H1 (cell line): Measurements from ENCODE around the gene FAM227B.

Experiments
- CEBPB ChIP-seq: IDR thresholded peaks from 2 replicates; pipeline ENCODE4 v1.6.1; 2012; ENCODE audit warnings: low read depth, low read length
- E2F6 ChIP-seq: IDR thresholded peaks from 2 replicates; pipeline ENCODE4 v1.6.1; 2012; ENCODE audit warnings: inconsistent platforms
- EGR1 ChIP-seq: IDR thresholded peaks from 2 replicates; pipeline ENCODE4 v1.6.1; 2011; ENCODE audit warnings: low read depth, low read length, borderline replicate concordance
- POLR2A ChIP-seq, 2 experiments: IDR thresholded peaks; 1 replicate in 1 of 2; 2 replicates in 1 of 2; pipeline ENCODE4 v1.6.1; 2011; ENCODE audit warnings: low read depth in 2 of 2, low read length in 2 of 2, mild to moderate bottlenecking in 2 of 2; ENCODE audit errors: control extremely low read depth in 1 of 2
- POLR2AphosphoS5 ChIP-seq: IDR thresholded peaks from 2 replicates; pipeline ENCODE4 v1.6.1; 2011; ENCODE audit warnings: low read depth, low read length
- RAD21 ChIP-seq, 2 experiments: IDR thresholded peaks in 1 of 2; conservative IDR thresholded peaks in 1 of 2; 2 replicates each; pipeline ENCODE4 v1.6.1; 2011; ENCODE audit warnings: low read depth in 2 of 2, low read length in 2 of 2, improper control_type of control experiment in 1 of 2, inconsistent platforms in 1 of 2, mild to moderate bottlenecking in 1 of 2, moderate library complexity in 1 of 2
- RFX5 ChIP-seq: IDR thresholded peaks from 2 replicates; pipeline ENCODE4 v1.6.1; 2011; ENCODE audit warnings: low read depth, low read length, improper control_type of control experiment, borderline replicate concordance
- TF ChIP-seq, protein P1 (sequence below), 3 experiments: IDR thresholded peaks; 1 replicate in 2 of 3; 2 replicates in 1 of 3; pipeline versions ENCODE4 v1.5.1 to v1.6.1; 2011; ENCODE audit warnings: low read length in 3 of 3, mild to moderate bottlenecking in 3 of 3, inconsistent platforms in 2 of 3, low read depth in 1 of 3, moderate library complexity in 1 of 3; ENCODE audit not compliant: insufficient read depth in 1 of 3; ENCODE audit errors: control extremely low read depth in 1 of 3

DNA sequence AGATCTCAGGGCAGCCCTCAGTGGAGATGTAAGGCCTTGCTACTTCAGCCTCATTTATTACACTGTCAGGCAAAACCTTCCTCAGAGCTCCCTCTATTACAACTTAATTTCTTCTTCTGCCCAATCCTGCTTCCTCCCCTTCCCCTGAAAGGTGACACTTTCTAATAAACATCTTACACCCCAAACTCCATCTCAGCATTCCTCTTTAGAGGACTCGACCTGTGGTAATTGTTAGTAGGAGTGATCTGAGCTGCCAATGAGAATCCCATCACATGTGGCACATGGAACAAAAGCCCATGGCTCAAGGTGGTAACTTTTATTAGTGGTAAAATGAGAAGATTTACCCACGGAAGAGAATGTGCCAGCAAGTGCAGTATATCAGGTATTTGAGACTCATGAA lies 30.1 kb upstream of the FAM227B start:
- TF ChIP-seq CEBPB (no peak), EGR1 (no peak), E2F6 (no peak), RFX5 (no peak), RAD21 (IDR thresholded peaks at IDR 0.05 in 1 of 2, conservative IDR thresholded peaks at IDR 0.05 in 1 of 2; ENCODE audit: low read depth in 2 of 2, low read length in 2 of 2) (no peak), POLR2AphosphoS5 (no peak), POLR2A (IDR thresholded peaks at IDR 0.05; ENCODE audit: control extremely low read depth in 1 of 2, low read depth in 2 of 2, low read length in 2 of 2) (no peak)
- TF ChIP-seq, protein P1, sequence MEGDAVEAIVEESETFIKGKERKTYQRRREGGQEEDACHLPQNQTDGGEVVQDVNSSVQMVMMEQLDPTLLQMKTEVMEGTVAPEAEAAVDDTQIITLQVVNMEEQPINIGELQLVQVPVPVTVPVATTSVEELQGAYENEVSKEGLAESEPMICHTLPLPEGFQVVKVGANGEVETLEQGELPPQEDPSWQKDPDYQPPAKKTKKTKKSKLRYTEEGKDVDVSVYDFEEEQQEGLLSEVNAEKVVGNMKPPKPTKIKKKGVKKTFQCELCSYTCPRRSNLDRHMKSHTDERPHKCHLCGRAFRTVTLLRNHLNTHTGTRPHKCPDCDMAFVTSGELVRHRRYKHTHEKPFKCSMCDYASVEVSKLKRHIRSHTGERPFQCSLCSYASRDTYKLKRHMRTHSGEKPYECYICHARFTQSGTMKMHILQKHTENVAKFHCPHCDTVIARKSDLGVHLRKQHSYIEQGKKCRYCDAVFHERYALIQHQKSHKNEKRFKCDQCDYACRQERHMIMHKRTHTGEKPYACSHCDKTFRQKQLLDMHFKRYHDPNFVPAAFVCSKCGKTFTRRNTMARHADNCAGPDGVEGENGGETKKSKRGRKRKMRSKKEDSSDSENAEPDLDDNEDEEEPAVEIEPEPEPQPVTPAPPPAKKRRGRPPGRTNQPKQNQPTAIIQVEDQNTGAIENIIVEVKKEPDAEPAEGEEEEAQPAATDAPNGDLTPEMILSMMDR (IDR thresholded peaks at IDR 0.05; ENCODE audit: control extremely low read depth in 1 of 3, insufficient read depth in 1 of 3, low read depth in 1 of 3, low read length in 3 of 3) = no peak
